Stimulated activated CD4-positive, alpha-beta T cell treated with anti-CD3 and anti-CD28 coated beads, Interleukin-1b, Interleukin-23, amount 100 ng/mL, for 48 hours (primary cell): Measurements from ENCODE around the gene DOK7.

ENCODE experiments used
- DNase-seq: peaks from one replicate; pipeline ENCODE4 v3.0.0-alpha.2; 2020

The DOK7 gene

GRCh38 chr4:3492741-3493719 lies 29.9 kb downstream of the DOK7 start:
- DNase-seq, result no peak

GRCh38 chr4:3493720-3494461 lies 30.8 kb downstream of the DOK7 start:
- no peak for DNase-seq

- no peak for DNase-seq
Observed at GRCh38 chr4:3494462-3494871, 31.4 kb downstream of the DOK7 start.

GRCh38 chr4:3495204-3495975 lies 32.3 kb downstream of the DOK7 start:
- DNase-seq, result no peak

GRCh38 chr4:3496021-3496420 lies 32.9 kb downstream of the DOK7 start:
- no peak for DNase-seq

- no peak for DNase-seq
Observed at GRCh38 chr4:3497095-3497494, 34.0 kb downstream of the DOK7 start.

GRCh38 chr4:3497523-3498389 lies 34.6 kb downstream of the DOK7 start:
- no peak for DNase-seq

GRCh38 chr4:3498407-3498806 lies 35.3 kb downstream of the DOK7 start:
- DNase-seq, result no peak

GRCh38 chr4:3498901-3499510 lies 35.9 kb downstream of the DOK7 start:
- DNase-seq, result no peak

- no peak for DNase-seq
Observed at GRCh38 chr4:3499710-3500109, 36.6 kb downstream of the DOK7 start.

- DNase-seq, result no peak
Observed at GRCh38 chr4:3500111-3500510, 37.0 kb downstream of the DOK7 start.

- DNase-seq, result no peak
Observed at GRCh38 chr4:3500634-3501101, 37.6 kb downstream of the DOK7 start.

GRCh38 chr4:3501126-3501824 lies 38.2 kb downstream of the DOK7 start:
- DNase-seq, result no peak

GRCh38 chr4:3501825-3502425 lies 38.8 kb downstream of the DOK7 start:
- DNase-seq, result no peak

GRCh38 chr4:3502941-3503936 lies 40.1 kb downstream of the DOK7 start:
- no peak for DNase-seq

- no peak for DNase-seq
Observed at GRCh38 chr4:3505231-3505630, 42.1 kb downstream of the DOK7 start.

GRCh38 chr4:3508542-3508941 lies 45.4 kb downstream of the DOK7 start:
- DNase-seq, result no peak

GRCh38 chr4:3510481-3510880 lies 47.4 kb downstream of the DOK7 start:
- no peak for DNase-seq

GRCh38 chr4:3511187-3511586 lies 48.1 kb downstream of the DOK7 start:
- DNase-seq, result no peak
